Astrocyte of the cerebellum (primary cell): Measurements from ENCODE around the gene EMC8.

Source experiments
- DNase-seq: peaks from one replicate; pipeline ENCODE4 v3.0.0-alpha.2; 2011; ENCODE audit warnings: low read depth
- H3K4me3 ChIP-seq: 2 replicates; pipeline ENCODE4 v1.5.1; 2011; ENCODE audit warnings: mild to moderate bottlenecking, low read depth, low read length, moderate library complexity
- in situ Hi-C: cut with HindIII; loops from 2 replicates; pipeline ENCODE4 v1.10.0; 2017; ENCODE audit warnings: low sequenced_read_pairs
- TF ChIP-seq, protein P1 (sequence below): IDR thresholded peaks from 2 replicates; pipeline ENCODE4 v1.5.1; 2012; ENCODE audit warnings: low read length, low read depth, moderate library complexity, mild to moderate bottlenecking; ENCODE audit errors: missing control alignments

EMC8 gene

GRCh38 chr16:85793662-85794298 is 5.6 kb downstream of the EMC8 start:
- TF ChIP-seq, protein P1, sequence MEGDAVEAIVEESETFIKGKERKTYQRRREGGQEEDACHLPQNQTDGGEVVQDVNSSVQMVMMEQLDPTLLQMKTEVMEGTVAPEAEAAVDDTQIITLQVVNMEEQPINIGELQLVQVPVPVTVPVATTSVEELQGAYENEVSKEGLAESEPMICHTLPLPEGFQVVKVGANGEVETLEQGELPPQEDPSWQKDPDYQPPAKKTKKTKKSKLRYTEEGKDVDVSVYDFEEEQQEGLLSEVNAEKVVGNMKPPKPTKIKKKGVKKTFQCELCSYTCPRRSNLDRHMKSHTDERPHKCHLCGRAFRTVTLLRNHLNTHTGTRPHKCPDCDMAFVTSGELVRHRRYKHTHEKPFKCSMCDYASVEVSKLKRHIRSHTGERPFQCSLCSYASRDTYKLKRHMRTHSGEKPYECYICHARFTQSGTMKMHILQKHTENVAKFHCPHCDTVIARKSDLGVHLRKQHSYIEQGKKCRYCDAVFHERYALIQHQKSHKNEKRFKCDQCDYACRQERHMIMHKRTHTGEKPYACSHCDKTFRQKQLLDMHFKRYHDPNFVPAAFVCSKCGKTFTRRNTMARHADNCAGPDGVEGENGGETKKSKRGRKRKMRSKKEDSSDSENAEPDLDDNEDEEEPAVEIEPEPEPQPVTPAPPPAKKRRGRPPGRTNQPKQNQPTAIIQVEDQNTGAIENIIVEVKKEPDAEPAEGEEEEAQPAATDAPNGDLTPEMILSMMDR: no peak
- in situ Hi-C loops: no loop called here
- H3K4me3 ChIP-seq: no peak overlapping the region
- no peak for DNase-seq

DNA sequence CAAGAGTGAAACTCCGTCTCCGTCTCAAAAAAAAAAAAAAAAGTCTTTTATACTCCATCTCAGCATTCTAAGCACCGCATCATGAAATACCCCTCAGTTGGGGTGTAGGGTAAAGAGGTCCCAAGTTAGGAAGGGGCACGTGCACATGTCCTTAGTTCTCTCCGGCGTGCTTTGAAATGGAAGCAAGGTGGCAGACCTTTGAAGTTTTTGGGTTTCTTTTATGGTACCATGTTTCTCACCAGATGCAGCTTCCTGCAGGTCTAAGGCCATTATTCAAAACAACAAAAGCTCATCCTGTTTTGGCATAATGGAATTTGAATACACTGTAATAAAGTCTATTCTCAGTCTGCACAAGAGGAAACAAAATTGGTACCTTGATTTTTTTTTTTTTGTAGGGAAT is 9.6 kb downstream of the EMC8 start:
- DNase-seq: no peak
- no peak overlapping the region for H3K4me3 ChIP-seq
- TF ChIP-seq, protein P1: no peak
- in situ Hi-C loops: loop anchor here (5.0 kb wide), 1 partner anchor 117 kb away; no protein-coding TSS in a partner anchor

- TF ChIP-seq, protein P1: no peak
- in situ Hi-C loops: loop anchor here (5.0 kb wide), 1 partner anchor 117 kb away; no protein-coding TSS in a partner anchor
- no peak for DNase-seq
- no peak overlapping the region for H3K4me3 ChIP-seq
These were observed 10.5 kb downstream of the EMC8 start for GRCh38 chr16:85788819-85789218.

DNA sequence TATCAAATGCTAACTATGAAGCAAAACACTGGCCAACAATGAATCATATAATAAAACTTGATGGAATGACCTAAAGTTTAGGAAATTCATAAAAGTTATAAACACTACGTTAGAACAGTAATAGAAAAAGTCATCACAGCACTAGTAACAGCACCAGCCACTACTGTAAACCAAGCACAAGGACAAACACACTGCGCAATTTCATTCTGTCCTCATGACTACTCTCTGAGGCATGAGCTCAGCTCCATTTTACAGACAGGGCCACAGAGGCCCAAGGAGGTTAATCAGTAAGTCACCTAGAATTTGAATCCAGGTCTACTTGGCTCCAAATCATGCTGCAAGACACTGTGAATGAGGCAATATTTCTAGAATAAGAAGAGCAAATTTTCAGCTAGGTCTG is 13.4 kb downstream of the EMC8 start:
- TF ChIP-seq, protein P1: no peak
- H3K4me3 ChIP-seq: no peak overlapping the region
- no peak for DNase-seq
- in situ Hi-C loops: loop anchor here (5.0 kb wide), 1 partner anchor 114 kb away; no protein-coding TSS in a partner anchor

DNA sequence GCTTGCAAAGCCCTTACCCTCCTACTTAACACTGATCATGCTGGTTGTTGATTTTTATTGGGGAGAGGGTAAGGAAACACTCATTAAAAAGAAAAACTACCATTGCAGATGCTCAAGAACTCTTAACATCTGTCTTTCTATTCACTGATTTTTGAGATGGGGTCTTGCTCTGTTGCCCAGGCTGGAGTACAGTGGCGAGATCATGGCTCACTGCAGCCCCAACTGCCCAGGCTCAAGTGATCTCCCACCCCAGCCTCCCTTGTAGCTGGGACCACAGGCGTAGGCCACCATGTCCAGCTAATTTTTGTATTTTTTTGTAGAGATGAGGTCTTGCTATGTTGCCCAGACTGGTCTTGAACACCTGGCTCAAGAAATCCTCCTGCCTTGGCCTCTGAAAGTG is 14.5 kb downstream of the EMC8 start:
- DNase-seq: no peak
- TF ChIP-seq, protein P1: no peak
- no peak overlapping the region for H3K4me3 ChIP-seq
- in situ Hi-C loops: loop anchor here (5.0 kb wide), 1 partner anchor 113 kb away; no protein-coding TSS in a partner anchor

DNA sequence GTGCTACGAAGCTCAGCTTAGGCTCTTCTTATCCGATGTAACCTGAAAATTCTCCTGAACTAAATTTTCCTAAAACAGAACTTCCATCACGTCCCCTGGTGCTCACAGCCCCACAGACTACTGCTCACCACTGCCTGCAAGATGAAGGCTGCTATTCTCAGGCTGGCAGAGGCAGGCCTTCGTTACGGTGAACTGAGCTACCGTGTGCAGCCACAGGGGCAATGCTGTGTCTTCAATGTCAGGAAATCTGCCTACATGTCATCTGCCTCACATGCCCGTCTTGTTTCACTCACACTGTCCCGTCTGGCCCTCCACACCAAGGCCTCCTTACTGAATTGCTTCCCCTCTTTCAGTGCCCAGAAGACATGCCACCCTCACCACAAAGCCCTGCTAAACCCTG is 15.9 kb downstream of the EMC8 start:
- in situ Hi-C loops: no loop called here
- no peak overlapping the region for H3K4me3 ChIP-seq
- TF ChIP-seq, protein P1: no peak
- no peak for DNase-seq
